ENCODE data around the gene AMMECR1. TPM values are rescaled to one million over a fixed set of nuclear protein-coding genes. Genes with fewer than 3 reads are reported as not detected.

The AMMECR1 gene
- total and polyA plus RNA-seq, 2 of the 13 experiments (the other 11 are each of a cell fraction or from before 2014, with no cell fraction given): 3.1 to 7.5 TPM

DNA sequence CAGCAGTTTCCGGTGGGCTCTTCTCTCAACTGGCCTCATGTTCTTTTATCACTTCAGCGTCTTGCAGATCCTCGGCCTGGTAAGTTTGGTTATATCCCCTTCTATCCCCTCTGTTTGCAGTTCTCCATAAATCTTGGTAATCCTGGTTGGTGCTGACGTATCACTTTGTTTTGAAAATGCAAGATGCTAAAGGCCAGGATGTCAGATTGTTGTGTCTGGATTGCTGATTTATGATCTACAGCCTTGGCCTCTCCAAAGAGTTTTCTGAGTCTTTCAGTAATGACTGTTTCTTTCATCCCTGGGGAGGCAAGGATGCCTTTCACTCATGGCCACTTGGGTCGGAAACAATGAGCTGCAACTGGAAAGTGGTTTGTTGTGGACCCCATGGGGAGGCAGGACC lies 146.4 kb downstream of the AMMECR1 start:
- no peak overlapping the region for H3K9ac ChIP-seq (ENCODE audit: insufficient read depth, low read depth, low read length)
- no peak overlapping the region for H3K4me3 ChIP-seq (replicated peaks in 1 of 3; ENCODE audit: insufficient read depth in 1 of 3, low read depth in 2 of 3, low read length in 3 of 3)
- H4K20me1 ChIP-seq (ENCODE audit: insufficient read depth, low read length): no peaks in the 10 kb centered on the region
- ChIA-PET CTCF (ENCODE audit: low intra/inter-chr PET ratio, low total read pairs) (no interaction called here), POLR2A (no interaction called here)
- no peaks in the 10 kb centered on the region for H3K4me1 ChIP-seq (ENCODE audit: insufficient read depth, low read length)
- no TSS peak for BruUV-seq (replicated peaks)
- ATAC-seq: no peak
- no peaks in the 10 kb centered on the region for H3K79me2 ChIP-seq (ENCODE audit: insufficient read depth, low read length)
- 100% methylated on average over 3 of the region's 5 CpGs for WGBS (ENCODE audit: low lambda C conversion rate)
- H3K27me3 ChIP-seq (ENCODE audit: control insufficient read depth in 1 of 2, insufficient read depth in 2 of 2, low read length in 2 of 2): no peaks in the 10 kb centered on the region
- H3K36me3 ChIP-seq (replicated peaks in 1 of 2; ENCODE audit: control insufficient read depth in 1 of 2, insufficient read depth in 2 of 2, low read length in 2 of 2): no peaks in the 10 kb centered on the region
- intact Hi-C loops (cut with micrococcal nuclease; ENCODE audit: unreplicated experiment): no loop called here
- H3K9me3 ChIP-seq (ENCODE audit: low read length): no peaks in the 10 kb centered on the region
- H2AFZ ChIP-seq (ENCODE audit: low read length): no peak overlapping the region
- TF ChIP-seq IRX3 (CRISPR knock-in tag; IDR thresholded peaks at IDR 0.05; ENCODE audit: borderline replicate concordance, low read depth) (no peak), MEF2D (CRISPR knock-in tag; IDR thresholded peaks at IDR 0.05) (no peak), ZNF263 (CRISPR knock-in tag; IDR thresholded peaks at IDR 0.05) (no peak), ZNF703 (CRISPR knock-in tag; IDR thresholded peaks at IDR 0.05; ENCODE audit: borderline replicate concordance) (no peak), ZNF776 (CRISPR knock-in tag; IDR thresholded peaks at IDR 0.05) (no peak), ZNF446 (CRISPR knock-in tag; IDR thresholded peaks at IDR 0.05) (no peak), RFX5 (IDR thresholded peaks at IDR 0.05; ENCODE audit: low read depth, low read length) (no peak), POGK (CRISPR knock-in tag; conservative IDR thresholded peaks at IDR 0.05) (no peak)
- TF ChIP-seq, protein P1, sequence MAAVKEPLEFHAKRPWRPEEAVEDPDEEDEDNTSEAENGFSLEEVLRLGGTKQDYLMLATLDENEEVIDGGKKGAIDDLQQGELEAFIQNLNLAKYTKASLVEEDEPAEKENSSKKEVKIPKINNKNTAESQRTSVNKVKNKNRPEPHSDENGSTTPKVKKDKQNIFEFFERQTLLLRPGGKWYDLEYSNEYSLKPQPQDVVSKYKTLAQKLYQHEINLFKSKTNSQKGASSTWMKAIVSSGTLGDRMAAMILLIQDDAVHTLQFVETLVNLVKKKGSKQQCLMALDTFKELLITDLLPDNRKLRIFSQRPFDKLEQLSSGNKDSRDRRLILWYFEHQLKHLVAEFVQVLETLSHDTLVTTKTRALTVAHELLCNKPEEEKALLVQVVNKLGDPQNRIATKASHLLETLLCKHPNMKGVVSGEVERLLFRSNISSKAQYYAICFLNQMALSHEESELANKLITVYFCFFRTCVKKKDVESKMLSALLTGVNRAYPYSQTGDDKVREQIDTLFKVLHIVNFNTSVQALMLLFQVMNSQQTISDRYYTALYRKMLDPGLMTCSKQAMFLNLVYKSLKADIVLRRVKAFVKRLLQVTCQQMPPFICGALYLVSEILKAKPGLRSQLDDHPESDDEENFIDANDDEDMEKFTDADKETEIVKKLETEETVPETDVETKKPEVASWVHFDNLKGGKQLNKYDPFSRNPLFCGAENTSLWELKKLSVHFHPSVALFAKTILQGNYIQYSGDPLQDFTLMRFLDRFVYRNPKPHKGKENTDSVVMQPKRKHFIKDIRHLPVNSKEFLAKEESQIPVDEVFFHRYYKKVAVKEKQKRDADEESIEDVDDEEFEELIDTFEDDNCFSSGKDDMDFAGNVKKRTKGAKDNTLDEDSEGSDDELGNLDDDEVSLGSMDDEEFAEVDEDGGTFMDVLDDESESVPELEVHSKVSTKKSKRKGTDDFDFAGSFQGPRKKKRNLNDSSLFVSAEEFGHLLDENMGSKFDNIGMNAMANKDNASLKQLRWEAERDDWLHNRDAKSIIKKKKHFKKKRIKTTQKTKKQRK (IDR thresholded peaks at IDR 0.05; ENCODE audit: low read length): no peak
- no peak for FAIRE-seq
- DNase-seq (ENCODE audit: low spot score): no peak
- in situ Hi-C loops (cut with HindIII; ENCODE audit: extremely low pct_ligation_motif_present, low pct_unique_long_range_greater_than_20kb): loop anchor here (25.0 kb wide), 1 partner anchor 666 kb away; no protein-coding TSS in a partner anchor
- H3K4me2 ChIP-seq (ENCODE audit: low read depth, low read length): no peak overlapping the region
- H3K27ac ChIP-seq (ENCODE audit: extremely low read length, insufficient read depth, low read length): no peak overlapping the region

Data from HepG2 (cell line).